Thyroid gland (tissue), 4 donors: ENCODE measurements around the gene GALNT10. TPM values are rescaled to one million over a fixed set of nuclear protein-coding genes. Genes with fewer than 3 reads are reported as not detected.

Source experiments
- DNase-seq, 2 donors: peaks; one replicate each; pipeline ENCODE4 v3.0.0-alpha.2; 2019
- H3K27ac ChIP-seq, 3 donors: fragments of 200-600 bp; sonication (generic); 1 replicate in 2 of 3; 2 replicates in 1 of 3; pipeline ENCODE4 v1.5.1; 2016 to 2019; ENCODE audit warnings: mild to moderate bottlenecking in 1 of 3, moderate library complexity in 1 of 3
- H3K27me3 ChIP-seq: fragments of 200-600 bp; sonication (generic); one replicate; pipeline ENCODE4 v1.5.1; 2019
- H3K36me3 ChIP-seq, 2 donors: fragments of 200-600 bp; sonication (generic); one replicate each; pipeline ENCODE4 v1.5.1; 2016 to 2019
- H3K4me1 ChIP-seq, 2 donors: fragments of 200-600 bp; sonication (generic); one replicate each; pipeline ENCODE4 v1.5.1; 2017 to 2019
- H3K4me3 ChIP-seq, 3 donors: fragments of 200-600 bp; sonication (generic); replicated peaks in 1 of 3; 1 replicate in 2 of 3; 2 replicates in 1 of 3; pipeline ENCODE4 v1.5.1; 2016; ENCODE audit warnings: mild to moderate bottlenecking in 1 of 3
- H3K9me3 ChIP-seq: fragments of 200-600 bp; sonication (generic); one replicate; pipeline ENCODE4 v1.5.1; 2017
- POLR2A ChIP-seq, 2 donors: fragments of 450-650 bp; IDR thresholded peaks; one replicate each; pipeline ENCODE4 v1.6.1; 2017; ENCODE audit warnings: antibody characterized with exemption in 2 of 2, mild to moderate bottlenecking in 2 of 2, moderate library complexity in 1 of 2
- WGBS, 2 donors: methylation state at CpG; one replicate each; pipeline ENCODE4 v1.1.5; 2017; 5-methylcytosine and 5-hydroxymethylcytosine counted together
- intact Hi-C: fragments of 100-400 bp; cut with DNase I; formaldehyde crosslinking; loops from one replicate; pipeline ENCODE4 v1.15.1; 2023
- total RNA-seq, 4 donors: library from RNA; depleted of rRNA; stranded (reverse); fragments of >200 nt; gene quantifications; one replicate each; pipeline ENCODE4 v1.2.3, GENCODE V29; 2016
- TF ChIP-seq, protein P1 (sequence below), 6 experiments: fragments of 200-600 bp in 3 of 6; fragments of 450-650 bp in 3 of 6; sonication (generic) in 3 of 6; IDR thresholded peaks; one replicate each; pipeline ENCODE4 v1.5.1; 2016 to 2019; ENCODE audit warnings: antibody characterized with exemption in 6 of 6, mild to moderate bottlenecking in 2 of 6, inconsistent platforms in 1 of 6, moderate library complexity in 1 of 6

Gene GALNT10
- total RNA-seq, 4 donors from 2014 or later, result 33.3 to 69.6 (median 58.1) TPM

DNA sequence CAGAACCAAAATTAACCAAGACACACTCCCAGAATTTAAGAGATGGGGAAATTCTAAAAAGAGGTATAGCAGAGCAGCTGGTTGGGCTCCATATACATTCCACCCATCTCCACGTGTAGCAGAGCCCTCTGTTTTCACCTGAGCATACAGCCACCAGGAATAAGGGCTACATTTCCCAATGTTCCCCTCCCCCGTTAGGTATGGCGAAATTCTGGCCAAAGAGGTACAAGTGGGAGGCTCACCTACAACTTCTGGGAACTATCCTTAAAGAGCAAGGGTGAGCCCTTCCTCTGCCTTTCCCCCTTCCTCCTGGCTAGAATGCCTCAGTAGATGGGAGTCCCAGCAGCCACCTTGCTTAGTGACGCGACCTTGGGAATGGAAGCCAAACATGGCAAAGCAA lies 250.0 kb downstream of the GALNT10 start:
- H3K4me1 ChIP-seq, result peaks cover 5 to 11% of the 10 kb centered on the region in 2 donors
- intact Hi-C loops, result no loop called here
- DNase-seq, result no peak
- H3K27ac ChIP-seq, result no peak overlapping the region
- no peaks in the 10 kb centered on the region for H3K27me3 ChIP-seq
- no peak overlapping the region for H3K4me3 ChIP-seq
- H3K9me3 ChIP-seq, result no peaks in the 10 kb centered on the region
- WGBS, 2 donors, result 87 to 90% methylated on average over 5 of the region's 5 CpGs
- peaks cover 4 to 7% of the 10 kb centered on the region in 2 donors for H3K36me3 ChIP-seq
- TF ChIP-seq POLR2A (IDR thresholded peaks at IDR 0.05), result no peak
- TF ChIP-seq, protein P1, sequence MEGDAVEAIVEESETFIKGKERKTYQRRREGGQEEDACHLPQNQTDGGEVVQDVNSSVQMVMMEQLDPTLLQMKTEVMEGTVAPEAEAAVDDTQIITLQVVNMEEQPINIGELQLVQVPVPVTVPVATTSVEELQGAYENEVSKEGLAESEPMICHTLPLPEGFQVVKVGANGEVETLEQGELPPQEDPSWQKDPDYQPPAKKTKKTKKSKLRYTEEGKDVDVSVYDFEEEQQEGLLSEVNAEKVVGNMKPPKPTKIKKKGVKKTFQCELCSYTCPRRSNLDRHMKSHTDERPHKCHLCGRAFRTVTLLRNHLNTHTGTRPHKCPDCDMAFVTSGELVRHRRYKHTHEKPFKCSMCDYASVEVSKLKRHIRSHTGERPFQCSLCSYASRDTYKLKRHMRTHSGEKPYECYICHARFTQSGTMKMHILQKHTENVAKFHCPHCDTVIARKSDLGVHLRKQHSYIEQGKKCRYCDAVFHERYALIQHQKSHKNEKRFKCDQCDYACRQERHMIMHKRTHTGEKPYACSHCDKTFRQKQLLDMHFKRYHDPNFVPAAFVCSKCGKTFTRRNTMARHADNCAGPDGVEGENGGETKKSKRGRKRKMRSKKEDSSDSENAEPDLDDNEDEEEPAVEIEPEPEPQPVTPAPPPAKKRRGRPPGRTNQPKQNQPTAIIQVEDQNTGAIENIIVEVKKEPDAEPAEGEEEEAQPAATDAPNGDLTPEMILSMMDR (IDR thresholded peaks at IDR 0.05), result no peak

- DNase-seq, result no peak
- no peak overlapping the region for H3K27ac ChIP-seq
- TF ChIP-seq POLR2A (IDR thresholded peaks at IDR 0.05), result no peak
- TF ChIP-seq, protein P1 (IDR thresholded peaks at IDR 0.05), result no peak
- no peak overlapping the region for H3K4me3 ChIP-seq
- peaks cover 11 to 13% of the 10 kb centered on the region in 2 donors for H3K4me1 ChIP-seq
- 92 to 96% methylated on average over 1 of the region's 1 CpG for WGBS, 2 donors
- intact Hi-C loops, result no loop called here
- H3K36me3 ChIP-seq, result peaks cover 4 to 5% of the 10 kb centered on the region in 2 donors
- no peaks in the 10 kb centered on the region for H3K9me3 ChIP-seq
- H3K27me3 ChIP-seq, result no peaks in the 10 kb centered on the region
Observed at GRCh38 chr5:154442801-154443200, 252.3 kb downstream of the GALNT10 start.

- intact Hi-C loops, result no loop called here
- Histone ChIP-seq H3K9me3 (no peaks in the 10 kb centered on the region), H3K36me3 (peaks cover 0 to 4% of the 10 kb centered on the region in 2 donors), H3K4me3 (peak overlapping the region; percentile 37 to 95 (median 75)), H3K27me3 (no peaks in the 10 kb centered on the region), H3K27ac (peak overlapping the region in 2 of 3 donors; percentile 60 to 76), H3K4me1 (peaks cover 14 to 19% of the 10 kb centered on the region in 2 donors)
- TF ChIP-seq, protein P1 (IDR thresholded peaks at IDR 0.05), result no peak
- TF ChIP-seq POLR2A (IDR thresholded peaks at IDR 0.05), result no peak
- 8 to 9% methylated on average over 20 to 30 of the region's 30 CpGs for WGBS, 2 donors
- peak; percentile 5 to 18 for DNase-seq
Observed at GRCh38 chr5:154444556-154445421, 254.3 kb downstream of the GALNT10 start.

- Histone ChIP-seq H3K9me3 (no peaks in the 10 kb centered on the region), H3K27me3 (no peaks in the 10 kb centered on the region), H3K4me3 (peak within 1 kb of the TSS; percentile 75 to 95 (median 76)), H3K36me3 (peaks cover 0 to 4% of the 10 kb centered on the region in 2 donors), H3K4me1 (peaks cover 14 to 19% of the 10 kb centered on the region in 2 donors), H3K27ac (peak within 1 kb of the TSS; percentile 28 to 86 (median 61))
- peak in 1 of 2 donors; percentile 92 for TF ChIP-seq POLR2A (IDR thresholded peaks at IDR 0.05)
- TF ChIP-seq, protein P1 (IDR thresholded peaks at IDR 0.05), result no peak
- DNase-seq, result peak; percentile 96 to 97
- intact Hi-C loops, result no loop called here
- 0 to 1% methylated on average over 19 to 39 of the region's 70 CpGs for WGBS, 2 donors
Observed at GRCh38 chr5:154445422-154446194, 255.1 kb downstream of the GALNT10 start, which contains the start of gene SAP30L. Gene SAP30L (plus strand): TSS chr5:154445997. CDS start chr5:154446605, 608 bp downstream.
